SU-DHL-6 (cell line): ENCODE measurements around the gene RNF130.

Experiments used
- H2AFZ ChIP-seq: fragments of 200-600 bp; sonication (generic); 2 replicates; pipeline ENCODE4 v1.6.1; 2014; ENCODE audit warnings: low read depth, mild to moderate bottlenecking, moderate library complexity, mixed read lengths, antibody characterized with exemption, low read length; ENCODE audit not compliant: severe bottlenecking
- H3F3A ChIP-seq: fragments of 200-600 bp; shearing (Covaris generic); 2 replicates; pipeline ENCODE4 v1.6.0; 2016; ENCODE audit warnings: antibody characterized with exemption, mild to moderate bottlenecking; ENCODE audit not compliant: insufficient read depth
- H3K27ac ChIP-seq: fragments of 200-600 bp; sonication (generic); 2 replicates; pipeline ENCODE4 v1.5.1; 2016; ENCODE audit warnings: low read depth, mild to moderate bottlenecking, low read length, moderate library complexity, mixed read lengths
- H3K27me3 ChIP-seq: fragments of 200-600 bp; sonication (generic), shearing (Covaris generic); 2 replicates; pipeline ENCODE4 v1.6.0; 2014; ENCODE audit warnings: mild to moderate bottlenecking, low read length
- H3K36me3 ChIP-seq: fragments of 200-600 bp; sonication (generic); 2 replicates; pipeline ENCODE4 v1.6.1; 2014; ENCODE audit warnings: mild to moderate bottlenecking, low read length, mixed read lengths
- H3K4me2 ChIP-seq: fragments of 300-600, 200-600 bp; shearing (Covaris generic), sonication (generic); 2 replicates; pipeline ENCODE4 v1.6.0; 2014; ENCODE audit warnings: low read length, low read depth, mild to moderate bottlenecking; ENCODE audit not compliant: poor library complexity, severe bottlenecking
- H3K4me3 ChIP-seq: fragments of 200-600 bp; sonication (generic); 2 replicates; pipeline ENCODE4 v1.5.1; 2014; ENCODE audit warnings: antibody characterized with exemption, low read length, mild to moderate bottlenecking, mixed read lengths; ENCODE audit not compliant: insufficient read depth, poor library complexity, severe bottlenecking
- H3K79me2 ChIP-seq: fragments of 200-600 bp; sonication (generic); 2 replicates; pipeline ENCODE4 v1.6.1; 2014; ENCODE audit warnings: mild to moderate bottlenecking, low read length, moderate library complexity; ENCODE audit not compliant: insufficient read depth
- H3K9ac ChIP-seq: fragments of 200-600 bp; sonication (generic); 2 replicates; pipeline ENCODE4 v1.7.0; 2014; ENCODE audit warnings: mild to moderate bottlenecking, low read length
- H3K9me2 ChIP-seq: fragments of 200-600 bp; sonication (generic); replicated peaks from 2 replicates; pipeline ENCODE4 v1.6.1; 2014; ENCODE audit warnings: low read length; ENCODE audit not compliant: insufficient read depth
- H3K9me3 ChIP-seq: fragments of 200-600 bp; sonication (generic); 2 replicates; pipeline ENCODE4 v1.6.1; 2014; ENCODE audit warnings: low read length, mixed read lengths; ENCODE audit not compliant: insufficient read depth
- H4K20me1 ChIP-seq: fragments of 200-600 bp; sonication (generic); 2 replicates; pipeline ENCODE4 v1.6.1; 2014; ENCODE audit warnings: low read depth, mild to moderate bottlenecking, antibody characterized with exemption, low read length, moderate library complexity, mixed read lengths
- CTCF ChIP-seq: fragments of 200-600 bp; sonication (generic); IDR thresholded peaks from one replicate; pipeline ENCODE4 v1.5.1; 2017; ENCODE audit warnings: antibody characterized with exemption, mild to moderate bottlenecking, low read length, moderate library complexity; ENCODE audit not compliant: insufficient read depth, poor library complexity, severe bottlenecking
- EZH2phosphoT487 ChIP-seq: fragments of 200-600 bp; sonication (generic), shearing (Covaris generic); conservative IDR thresholded peaks from 2 replicates; pipeline ENCODE4 v1.6.1; 2018; ENCODE audit warnings: mild to moderate bottlenecking, antibody characterized with exemption, low read length, moderate library complexity, mixed read lengths

The RNF130 gene

GRCh38 chr5:180013678-180014077, 57.9 kb downstream of the RNF130 start:
- TF ChIP-seq EZH2phosphoT487 (no peak), CTCF (no peak)
- H3K27me3 ChIP-seq, result no peaks in the 10 kb centered on the region
- H3K79me2 ChIP-seq, result no peaks in the 10 kb centered on the region
- no peaks in the 10 kb centered on the region for H3K9me2 ChIP-seq
- no peak overlapping the region for H3K9ac ChIP-seq
- H3K9me3 ChIP-seq, result no peaks in the 10 kb centered on the region
- no peak overlapping the region for H2AFZ ChIP-seq
- H3K4me3 ChIP-seq, result no peak overlapping the region
- H3F3A ChIP-seq, result no peaks in the 10 kb centered on the region
- H4K20me1 ChIP-seq, result no peaks in the 10 kb centered on the region
- H3K4me2 ChIP-seq, result no peak overlapping the region
- H3K27ac ChIP-seq, result no peak overlapping the region
- H3K36me3 ChIP-seq, result no peaks in the 10 kb centered on the region

DNA sequence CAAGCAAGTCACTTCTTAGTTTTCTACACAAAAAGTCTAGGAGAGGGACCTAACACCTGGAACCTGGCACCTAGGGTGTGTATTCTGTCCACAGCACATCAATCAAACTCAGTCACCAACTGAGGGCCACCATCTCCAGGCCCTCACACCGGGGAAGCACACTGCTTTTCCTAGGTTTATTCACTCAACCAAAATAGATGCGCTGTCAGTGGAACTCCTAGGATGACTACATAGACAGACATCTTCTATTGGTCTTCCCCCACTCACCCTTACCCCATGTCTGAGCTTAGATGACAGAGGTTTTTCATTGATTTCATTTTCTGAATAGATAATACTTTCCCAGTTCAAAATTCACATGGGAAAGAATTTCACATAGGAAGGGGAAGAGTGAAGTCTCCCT, 59.2 kb downstream of the RNF130 start:
- no peaks in the 10 kb centered on the region for H4K20me1 ChIP-seq
- H3K9me3 ChIP-seq, result no peaks in the 10 kb centered on the region
- no peaks in the 10 kb centered on the region for H3K9me2 ChIP-seq
- H3K4me2 ChIP-seq, result no peak overlapping the region
- no peaks in the 10 kb centered on the region for H3F3A ChIP-seq
- H3K79me2 ChIP-seq, result no peaks in the 10 kb centered on the region
- no peaks in the 10 kb centered on the region for H3K27me3 ChIP-seq
- no peaks in the 10 kb centered on the region for H3K36me3 ChIP-seq
- H3K4me3 ChIP-seq, result no peak overlapping the region
- H2AFZ ChIP-seq, result no peak overlapping the region
- no peak overlapping the region for H3K9ac ChIP-seq
- no peak overlapping the region for H3K27ac ChIP-seq
- TF ChIP-seq CTCF (no peak), EZH2phosphoT487 (no peak)

- Histone ChIP-seq H3K4me2 (no peak overlapping the region), H3K27me3 (no peaks in the 10 kb centered on the region), H3K9ac (no peak overlapping the region), H3K4me3 (no peak overlapping the region), H3K79me2 (no peaks in the 10 kb centered on the region), H3K27ac (no peak overlapping the region), H3F3A (no peaks in the 10 kb centered on the region), H2AFZ (no peak overlapping the region), H3K9me3 (no peaks in the 10 kb centered on the region), H4K20me1 (no peaks in the 10 kb centered on the region), H3K9me2 (no peaks in the 10 kb centered on the region), H3K36me3 (no peaks in the 10 kb centered on the region)
- TF ChIP-seq CTCF (no peak), EZH2phosphoT487 (no peak)
Observed at GRCh38 chr5:180010636-180011035, 60.9 kb downstream of the RNF130 start.

- no peak for TF ChIP-seq EZH2phosphoT487
- TF ChIP-seq CTCF, result no peak
- no peak overlapping the region for H3K4me2 ChIP-seq
- H4K20me1 ChIP-seq, result no peaks in the 10 kb centered on the region
- no peaks in the 10 kb centered on the region for H3K27me3 ChIP-seq
- no peaks in the 10 kb centered on the region for H3K79me2 ChIP-seq
- H3K36me3 ChIP-seq, result no peaks in the 10 kb centered on the region
- H3K9me2 ChIP-seq, result no peaks in the 10 kb centered on the region
- no peak overlapping the region for H3K9ac ChIP-seq
- no peaks in the 10 kb centered on the region for H3K9me3 ChIP-seq
- H3F3A ChIP-seq, result no peaks in the 10 kb centered on the region
- no peak overlapping the region for H2AFZ ChIP-seq
- H3K27ac ChIP-seq, result no peak overlapping the region
- H3K4me3 ChIP-seq, result no peak overlapping the region
Observed at GRCh38 chr5:180009581-180009980, 62.0 kb downstream of the RNF130 start.
